Activated CD4-positive, alpha-beta T cell treated with anti-CD3 and anti-CD28 coated beads, Interleukin-2, amount 10 ng/mL, durations not matched to agents 7 days and 5 days (primary cell): ENCODE results near the gene ME1. TPM values are rescaled to one million over a fixed set of nuclear protein-coding genes. Genes with fewer than 3 reads are reported as not detected.
"Not testable (repeated sequence)": the region's sequence is repeated elsewhere in the genome, so short reads cannot be mapped to it uniquely, and the experiment has no call there.

Source experiments
- CTCF ChIA-PET: fragments of 350-600 bp; sonication (Branson Sonifier 250); formaldehyde crosslinking; loops from one replicate; lab custom pipeline; 2021; ENCODE audit warnings: antibody characterized with exemption; lab: Charles Lee
- POLR2A ChIA-PET: fragments of 350-600 bp; sonication (Branson Sonifier 250); formaldehyde crosslinking; loops from one replicate; lab custom pipeline; 2021; ENCODE audit warnings: antibody characterized with exemption; lab: Charles Lee
- DNase-seq: peaks from one replicate; pipeline ENCODE4 v3.0.0-alpha.2; 2020
- H3K27ac Mint-ChIP-seq: one replicate; pipeline ENCODE4 v1.8.0; 2021; ENCODE audit warnings: mild to moderate bottlenecking, moderate library complexity, mixed read lengths
- H3K27me3 Mint-ChIP-seq: one replicate; pipeline ENCODE4 v1.8.0; 2021; ENCODE audit warnings: mixed read lengths
- H3K36me3 Mint-ChIP-seq: one replicate; pipeline ENCODE4 v1.8.0; 2021; ENCODE audit warnings: low read depth, mixed read lengths
- H3K4me1 Mint-ChIP-seq: one replicate; pipeline ENCODE4 v1.8.0; 2021; ENCODE audit warnings: mixed read lengths
- H3K4me3 Mint-ChIP-seq: one replicate; pipeline ENCODE4 v1.8.0; 2021; ENCODE audit warnings: mild to moderate bottlenecking, moderate library complexity, mixed read lengths
- H3K9me3 Mint-ChIP-seq: one replicate; pipeline ENCODE4 v1.8.0; 2021; ENCODE audit warnings: mixed read lengths
- total RNA-seq, 2 experiments: library from RNA; stranded (reverse); gene quantifications; one replicate each; pipeline ENCODE4 v1.2.3, GENCODE V29; 2021

Gene ME1
- total RNA-seq, 2 experiments from 2014 or later = not detected

DNA sequence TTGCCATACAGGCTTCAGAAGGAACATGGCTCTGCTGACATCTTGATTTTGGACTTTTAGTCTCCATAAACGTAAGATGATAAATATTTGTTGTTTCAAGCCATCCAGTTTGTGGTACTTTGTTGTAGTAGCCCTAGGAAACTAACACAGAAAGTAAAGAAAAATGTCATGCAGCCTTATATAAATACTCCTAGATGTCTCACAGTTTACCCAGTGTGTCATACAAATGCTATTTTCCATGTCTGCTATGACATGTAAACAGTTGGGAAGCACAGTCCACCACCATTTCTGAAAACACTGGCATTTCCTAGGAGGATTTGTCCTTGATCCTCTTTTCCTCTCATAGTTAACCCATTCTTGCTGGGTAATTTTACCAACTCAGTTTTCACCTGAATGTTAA, 30.6 kb upstream of the ME1 start:
- Mint-ChIP-seq H3K36me3 (no peaks in the 10 kb centered on the region), H3K4me3 (no peak overlapping the region), H3K27ac (no peak overlapping the region), H3K9me3 (no peaks in the 10 kb centered on the region), H3K4me1 (no peaks in the 10 kb centered on the region), H3K27me3 (no peaks in the 10 kb centered on the region)
- POLR2A ChIA-PET = no interaction called here
- CTCF ChIA-PET = no interaction called here
- DNase-seq = no peak

GRCh38 chr6:83459663-83460062, 28.8 kb upstream of the ME1 start:
- Mint-ChIP-seq H3K9me3 (no peaks in the 10 kb centered on the region), H3K27me3 (no peaks in the 10 kb centered on the region), H3K4me3 (no peak overlapping the region), H3K4me1 (no peaks in the 10 kb centered on the region), H3K36me3 (no peaks in the 10 kb centered on the region), H3K27ac (no peak overlapping the region)
- ChIA-PET CTCF (no interaction called here), POLR2A (no interaction called here)
- DNase-seq = no peak

DNA sequence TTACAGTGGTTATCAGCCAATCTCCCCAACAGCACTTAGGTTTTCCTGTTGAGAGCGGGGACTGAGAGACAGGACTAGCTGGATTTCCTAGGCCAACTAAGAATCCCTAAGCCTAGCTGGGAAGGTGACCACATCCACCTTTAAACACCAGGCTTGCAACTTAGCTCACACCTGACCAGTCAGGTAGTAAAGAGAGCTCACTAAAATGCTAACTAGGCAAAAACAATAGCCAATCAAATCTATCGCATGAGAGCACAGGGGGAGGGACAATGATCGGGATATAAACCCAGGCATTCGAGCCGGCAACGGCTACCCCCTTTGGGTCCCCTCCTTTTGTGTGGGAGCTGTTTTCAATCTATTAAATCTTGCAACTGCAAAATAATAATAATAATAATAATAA, 19.2 kb upstream of the ME1 start:
- POLR2A ChIA-PET, H3K4me1 Mint-ChIP-seq, CTCF ChIA-PET, H3K4me3 Mint-ChIP-seq, H3K27me3 Mint-ChIP-seq, H3K36me3 Mint-ChIP-seq, DNase-seq, H3K9me3 Mint-ChIP-seq, H3K27ac Mint-ChIP-seq: not testable (repeated sequence)

DNA sequence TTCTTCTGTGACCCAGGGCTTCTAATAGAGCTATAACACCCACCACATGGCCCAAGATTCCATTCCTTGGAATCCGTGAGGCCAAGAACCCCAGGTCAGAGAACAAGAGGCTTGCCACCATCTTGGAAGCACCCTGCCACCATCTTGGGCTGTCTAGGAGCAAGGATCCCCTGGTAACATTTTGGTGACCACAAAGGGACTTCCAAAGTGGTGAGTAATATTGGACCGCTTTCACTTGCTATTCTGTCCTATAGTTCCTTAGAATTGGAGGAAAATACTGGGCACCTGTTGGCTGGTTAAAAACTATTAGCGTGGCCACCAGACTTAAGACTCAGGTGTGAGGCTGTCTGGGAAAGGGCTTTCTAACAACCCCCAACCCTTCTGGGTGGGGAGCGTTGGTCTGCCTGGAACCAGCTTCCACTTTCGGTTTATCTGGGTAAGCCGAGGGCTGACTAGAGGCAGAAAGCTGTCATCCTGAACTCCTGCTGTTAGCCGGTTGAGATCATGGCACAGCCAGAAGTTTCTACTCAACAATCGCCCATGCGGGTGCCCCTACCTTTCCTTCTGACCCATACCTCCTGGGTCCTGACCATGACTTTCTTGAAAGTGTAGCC, 13.3 kb upstream of the ME1 start:
- H3K4me1 Mint-ChIP-seq, H3K27me3 Mint-ChIP-seq, H3K27ac Mint-ChIP-seq, H3K9me3 Mint-ChIP-seq, H3K36me3 Mint-ChIP-seq, DNase-seq, POLR2A ChIA-PET, H3K4me3 Mint-ChIP-seq, CTCF ChIA-PET: not testable (repeated sequence)

- no peaks in the 10 kb centered on the region for H3K9me3 Mint-ChIP-seq
- DNase-seq = no peak
- ChIA-PET CTCF (no interaction called here), POLR2A (no interaction called here)
- H3K27ac Mint-ChIP-seq = no peak overlapping the region
- no peak overlapping the region for H3K4me3 Mint-ChIP-seq
- no peaks in the 10 kb centered on the region for H3K27me3 Mint-ChIP-seq
- H3K4me1 Mint-ChIP-seq = no peaks in the 10 kb centered on the region
- no peaks in the 10 kb centered on the region for H3K36me3 Mint-ChIP-seq
Measured at GRCh38 chr6:83443516-83443915, 12.7 kb upstream of the ME1 start.

- ChIA-PET CTCF (no interaction called here), POLR2A (no interaction called here)
- Mint-ChIP-seq H3K9me3 (no peaks in the 10 kb centered on the region), H3K4me1 (no peaks in the 10 kb centered on the region), H3K36me3 (no peaks in the 10 kb centered on the region), H3K27ac (no peak overlapping the region), H3K27me3 (no peaks in the 10 kb centered on the region), H3K4me3 (no peak overlapping the region)
- no peak for DNase-seq
Measured at GRCh38 chr6:83442752-83443151, 11.9 kb upstream of the ME1 start.

- Mint-ChIP-seq H3K36me3 (no peaks in the 10 kb centered on the region), H3K9me3 (no peaks in the 10 kb centered on the region), H3K4me1 (no peaks in the 10 kb centered on the region), H3K4me3 (no peak overlapping the region), H3K27ac (no peak overlapping the region), H3K27me3 (peaks cover 2% of the 10 kb centered on the region)
- ChIA-PET POLR2A (no interaction called here), CTCF (no interaction called here)
- DNase-seq = no peak
Measured at GRCh38 chr6:83439201-83439600, 8.3 kb upstream of the ME1 start.

GRCh38 chr6:83436674-83437073, 5.8 kb upstream of the ME1 start:
- CTCF ChIA-PET = no interaction called here
- DNase-seq = no peak
- no peak overlapping the region for H3K27ac Mint-ChIP-seq
- no peaks in the 10 kb centered on the region for H3K4me1 Mint-ChIP-seq
- no peak overlapping the region for H3K4me3 Mint-ChIP-seq
- no peaks in the 10 kb centered on the region for H3K36me3 Mint-ChIP-seq
- POLR2A ChIA-PET = no interaction called here
- H3K27me3 Mint-ChIP-seq = peaks cover 10% of the 10 kb centered on the region
- H3K9me3 Mint-ChIP-seq = no peaks in the 10 kb centered on the region

- POLR2A ChIA-PET = no interaction called here
- H3K36me3 Mint-ChIP-seq = no peaks in the 10 kb centered on the region
- no peak overlapping the region for H3K4me3 Mint-ChIP-seq
- no peaks in the 10 kb centered on the region for H3K9me3 Mint-ChIP-seq
- CTCF ChIA-PET = interaction anchor here (0.6 kb wide), 1 partner anchor 572 kb away, joined by 7 read pairs; no protein-coding TSS in a partner anchor
- no peak for DNase-seq
- H3K27ac Mint-ChIP-seq = no peak overlapping the region
- peaks cover 29% of the 10 kb centered on the region for H3K27me3 Mint-ChIP-seq
- no peaks in the 10 kb centered on the region for H3K4me1 Mint-ChIP-seq
Measured at GRCh38 chr6:83433177-83433576, 2.3 kb upstream of the ME1 start.

GRCh38 chr6:83432636-83433035, 1.8 kb upstream of the ME1 start:
- Mint-ChIP-seq H3K4me1 (no peaks in the 10 kb centered on the region), H3K27ac (no peak overlapping the region), H3K36me3 (no peaks in the 10 kb centered on the region), H3K27me3 (peaks cover 29% of the 10 kb centered on the region), H3K4me3 (no peak overlapping the region), H3K9me3 (no peaks in the 10 kb centered on the region)
- ChIA-PET POLR2A (no interaction called here), CTCF (interaction anchor here (0.6 kb wide), 1 partner anchor 573 kb away, joined by 7 read pairs; no protein-coding TSS in a partner anchor)
- DNase-seq = no peak

DNA sequence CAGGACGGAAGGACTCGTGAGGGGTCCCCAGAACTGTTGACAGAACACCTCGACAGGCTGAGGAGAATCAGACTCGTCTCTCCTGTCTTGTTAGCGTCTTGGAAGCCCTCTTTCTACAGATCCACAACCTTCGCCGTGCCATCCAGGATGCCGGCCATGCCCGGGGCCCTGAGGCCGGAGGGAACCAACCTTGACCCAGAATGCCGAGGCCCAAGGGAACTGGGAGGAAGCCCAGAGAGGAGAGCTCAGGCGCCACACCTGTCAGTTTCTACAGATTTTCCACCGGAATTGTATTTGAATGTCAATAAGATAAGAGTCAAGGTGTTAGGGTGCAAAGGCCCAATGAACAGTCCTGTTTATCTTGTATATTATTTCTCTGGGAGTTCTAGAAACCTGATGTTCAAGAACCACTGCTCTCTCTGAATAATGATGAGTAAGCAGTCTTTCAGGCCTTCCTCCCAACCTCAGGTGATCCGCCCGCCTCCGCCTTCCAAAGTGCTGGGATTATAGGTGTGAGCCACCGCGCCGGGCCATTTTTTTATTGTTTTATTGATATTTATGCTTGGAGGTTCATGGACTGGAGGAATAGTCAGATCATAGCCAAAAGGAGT, 799 bp upstream of the ME1 start:
- CTCF ChIA-PET = no interaction called here
- no peak for DNase-seq
- H3K4me1 Mint-ChIP-seq = no peaks in the 10 kb centered on the region
- no peak overlapping the region for H3K4me3 Mint-ChIP-seq
- POLR2A ChIA-PET = no interaction called here
- H3K36me3 Mint-ChIP-seq = no peaks in the 10 kb centered on the region
- no peak overlapping the region for H3K27ac Mint-ChIP-seq
- H3K9me3 Mint-ChIP-seq = no peaks in the 10 kb centered on the region
- H3K27me3 Mint-ChIP-seq = peaks cover 27% of the 10 kb centered on the region

GRCh38 chr6:83429857-83430610, 817 bp downstream of the ME1 start:
- Mint-ChIP-seq H3K4me1 (no peaks in the 10 kb centered on the region), H3K9me3 (peaks cover 3% of the 10 kb centered on the region), H3K36me3 (no peaks in the 10 kb centered on the region), H3K27me3 (peaks cover 27% of the 10 kb centered on the region), H3K27ac (no peak overlapping the region), H3K4me3 (no peak overlapping the region)
- no peak for DNase-seq
- POLR2A ChIA-PET = no interaction called here
- CTCF ChIA-PET = no interaction called here

DNA sequence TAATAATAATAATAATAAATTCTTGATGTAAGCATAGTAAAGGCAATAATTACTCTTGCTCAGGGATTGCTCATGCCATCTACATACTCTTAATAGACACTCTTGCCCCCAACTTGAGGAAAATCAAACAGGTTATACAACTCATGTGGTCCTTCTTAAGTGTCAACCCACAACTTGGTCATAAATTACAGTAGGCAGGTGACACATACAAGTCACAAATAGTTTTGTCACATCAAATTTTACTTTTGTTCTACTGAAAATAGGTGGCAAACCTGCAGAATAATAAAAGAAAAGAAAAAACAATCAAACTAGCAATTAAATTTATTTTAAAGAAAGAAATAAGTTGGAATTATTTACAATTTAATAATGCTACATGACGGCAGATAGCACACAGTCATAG, 1.6 kb downstream of the ME1 start:
- Mint-ChIP-seq H3K9me3 (peaks cover 3% of the 10 kb centered on the region), H3K27me3 (peaks cover 27% of the 10 kb centered on the region), H3K4me1 (no peaks in the 10 kb centered on the region), H3K4me3 (no peak overlapping the region), H3K27ac (no peak overlapping the region), H3K36me3 (no peaks in the 10 kb centered on the region)
- ChIA-PET CTCF (no interaction called here), POLR2A (no interaction called here)
- no peak for DNase-seq
